Ovary (tissue), 3 donors: ENCODE measurements around the gene CLDN9.

ENCODE experiments used
- EP300 ChIP-seq: sonication (generic); formaldehyde crosslinking; IDR thresholded peaks from one replicate; pipeline ENCODE4 v1.6.1; 2017; ENCODE audit warnings: antibody characterized with exemption
- POLR2A ChIP-seq: fragments of 450-650 bp; IDR thresholded peaks from one replicate; pipeline ENCODE4 v1.6.1; 2017; ENCODE audit warnings: antibody characterized with exemption, mild to moderate bottlenecking, moderate library complexity
- TF ChIP-seq, protein P1 (sequence below), 3 donors: fragments of 450-650 bp in 2 of 3; fragments of 200-600 bp in 1 of 3; IDR thresholded peaks; one replicate each; pipeline versions ENCODE4 v1.5.1 to v1.8.0; 2016 to 2022; ENCODE audit warnings: antibody characterized with exemption in 3 of 3, mild to moderate bottlenecking in 1 of 3
- donor health status: DM: no; HTN: no; CAD: no.

DNA sequence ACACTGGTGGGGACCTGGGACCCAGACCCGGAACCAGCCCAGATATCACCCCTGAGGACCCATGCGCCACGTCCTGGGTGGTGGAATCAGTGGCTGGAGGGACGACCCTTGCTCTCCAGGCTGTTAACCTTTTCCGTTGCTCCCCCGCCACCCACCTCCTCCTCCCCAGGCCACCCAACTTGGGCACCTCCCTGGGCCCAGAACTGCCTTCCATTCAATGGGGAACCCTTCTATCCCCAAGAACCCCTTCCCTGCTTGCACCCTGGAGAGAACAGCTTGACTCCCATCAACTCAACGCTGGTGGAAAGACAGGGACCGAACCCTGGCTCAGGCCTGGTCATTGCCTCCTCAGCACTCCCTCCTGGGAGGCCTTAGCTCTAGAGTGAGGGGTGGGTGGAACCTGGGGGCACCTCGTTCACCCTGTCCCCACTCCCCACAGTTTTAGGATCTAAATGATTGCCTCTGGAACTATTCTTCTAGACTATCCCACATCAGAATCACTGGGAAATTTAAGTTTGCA, 47.1 kb downstream of the CLDN9 start:
- TF ChIP-seq, protein P1, sequence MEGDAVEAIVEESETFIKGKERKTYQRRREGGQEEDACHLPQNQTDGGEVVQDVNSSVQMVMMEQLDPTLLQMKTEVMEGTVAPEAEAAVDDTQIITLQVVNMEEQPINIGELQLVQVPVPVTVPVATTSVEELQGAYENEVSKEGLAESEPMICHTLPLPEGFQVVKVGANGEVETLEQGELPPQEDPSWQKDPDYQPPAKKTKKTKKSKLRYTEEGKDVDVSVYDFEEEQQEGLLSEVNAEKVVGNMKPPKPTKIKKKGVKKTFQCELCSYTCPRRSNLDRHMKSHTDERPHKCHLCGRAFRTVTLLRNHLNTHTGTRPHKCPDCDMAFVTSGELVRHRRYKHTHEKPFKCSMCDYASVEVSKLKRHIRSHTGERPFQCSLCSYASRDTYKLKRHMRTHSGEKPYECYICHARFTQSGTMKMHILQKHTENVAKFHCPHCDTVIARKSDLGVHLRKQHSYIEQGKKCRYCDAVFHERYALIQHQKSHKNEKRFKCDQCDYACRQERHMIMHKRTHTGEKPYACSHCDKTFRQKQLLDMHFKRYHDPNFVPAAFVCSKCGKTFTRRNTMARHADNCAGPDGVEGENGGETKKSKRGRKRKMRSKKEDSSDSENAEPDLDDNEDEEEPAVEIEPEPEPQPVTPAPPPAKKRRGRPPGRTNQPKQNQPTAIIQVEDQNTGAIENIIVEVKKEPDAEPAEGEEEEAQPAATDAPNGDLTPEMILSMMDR (IDR thresholded peaks at IDR 0.05) = no peak
- no peak for TF ChIP-seq POLR2A
- TF ChIP-seq EP300 = no peak
